Chondrocyte (in vitro differentiated cells): ENCODE data around the gene RPL18A. TPM values are rescaled to one million over a fixed set of nuclear protein-coding genes. Genes with fewer than 3 reads are reported as not detected.

Experiments used
- DNase-seq: peaks from one replicate; pipeline ENCODE4 v3.0.0; 2021; ENCODE audit warnings: mixed read lengths, low spot score
- H3K27ac Mint-ChIP-seq: one replicate; pipeline ENCODE4 v1.8.0; 2021; ENCODE audit warnings: mild to moderate bottlenecking, moderate library complexity, mixed read lengths; ENCODE audit not compliant: unreplicated experiment
- H3K27me3 Mint-ChIP-seq: 2 replicates; pipeline ENCODE4 v1.8.0; 2021; ENCODE audit warnings: low read depth, mixed read lengths
- H3K36me3 Mint-ChIP-seq: 2 replicates; pipeline ENCODE4 v1.8.0; 2021; ENCODE audit warnings: low read depth, mixed read lengths
- H3K4me1 Mint-ChIP-seq: 2 replicates; pipeline ENCODE4 v1.8.0; 2021; ENCODE audit warnings: low read depth, mild to moderate bottlenecking, mixed read lengths
- H3K4me3 Mint-ChIP-seq: one replicate; pipeline ENCODE4 v1.8.0; 2021; ENCODE audit warnings: mild to moderate bottlenecking, moderate library complexity, mixed read lengths; ENCODE audit not compliant: unreplicated experiment
- H3K9me3 Mint-ChIP-seq: 2 replicates; pipeline ENCODE4 v1.8.0; 2021; ENCODE audit warnings: low read depth, mixed read lengths
- CTCF ChIP-seq: fragments of 200-600 bp; sonication (generic); IDR thresholded peaks from 2 replicates; pipeline ENCODE4 v1.5.0; 2021; ENCODE audit warnings: antibody characterized with exemption, mild to moderate bottlenecking, moderate library complexity
- total RNA-seq: library from RNA; stranded (reverse); gene quantifications from 3 replicates; pipeline ENCODE4 v1.2.1, GENCODE V29; 2021

Gene RPL18A
- total RNA-seq, 1 donor from 2014 or later, result 1,165 TPM

- H3K4me3 Mint-ChIP-seq, result no peak overlapping the region
- peak; percentile 89 for DNase-seq
- no peaks in the 10 kb centered on the region for H3K36me3 Mint-ChIP-seq
- H3K27me3 Mint-ChIP-seq, result peaks cover 30% of the 10 kb centered on the region
- H3K4me1 Mint-ChIP-seq, result peaks cover 2% of the 10 kb centered on the region
- H3K27ac Mint-ChIP-seq, result no peak overlapping the region
- no peak for TF ChIP-seq CTCF
- H3K9me3 Mint-ChIP-seq, result no peaks in the 10 kb centered on the region
Observed at GRCh38 chr19:17872251-17873001, 12.7 kb downstream of the RPL18A start.

GRCh38 chr19:17873786-17874757 lies 14.4 kb downstream of the RPL18A start:
- Mint-ChIP-seq H3K4me1 (peaks cover 2% of the 10 kb centered on the region), H3K27me3 (peaks cover 26% of the 10 kb centered on the region), H3K36me3 (no peaks in the 10 kb centered on the region), H3K27ac (no peak overlapping the region), H3K4me3 (no peak overlapping the region), H3K9me3 (no peaks in the 10 kb centered on the region)
- TF ChIP-seq CTCF, result no peak
- no peak for DNase-seq

- no peak for TF ChIP-seq CTCF
- DNase-seq, result no peak
- H3K4me3 Mint-ChIP-seq, result no peak overlapping the region
Observed at GRCh38 chr19:17874758-17875135, 15.0 kb downstream of the RPL18A start.

GRCh38 chr19:17877696-17878095 lies 18.0 kb downstream of the RPL18A start:
- no peak for TF ChIP-seq CTCF
- Mint-ChIP-seq H3K27me3 (peaks cover 26% of the 10 kb centered on the region), H3K4me3 (no peak overlapping the region)

More at GRCh38 chr19:17874758-17875135, 15.0 kb downstream of the RPL18A start:
- no peaks in the 10 kb centered on the region for H3K36me3 Mint-ChIP-seq
- no peak overlapping the region for H3K27ac Mint-ChIP-seq
- H3K9me3 Mint-ChIP-seq, result no peaks in the 10 kb centered on the region
- H3K27me3 Mint-ChIP-seq, result peaks cover 25% of the 10 kb centered on the region
- H3K4me1 Mint-ChIP-seq, result peaks cover 2% of the 10 kb centered on the region

GRCh38 chr19:17879466-17879865 lies 19.8 kb downstream of the RPL18A start:
- Mint-ChIP-seq H3K27me3 (peaks cover 17% of the 10 kb centered on the region), H3K4me1 (peaks cover 2% of the 10 kb centered on the region), H3K27ac (no peak overlapping the region), H3K36me3 (no peaks in the 10 kb centered on the region), H3K9me3 (no peaks in the 10 kb centered on the region), H3K4me3 (no peak overlapping the region)
- no peak for DNase-seq
- TF ChIP-seq CTCF, result no peak

More at GRCh38 chr19:17877696-17878095, 18.0 kb downstream of the RPL18A start:
- Mint-ChIP-seq H3K4me1 (peaks cover 2% of the 10 kb centered on the region), H3K36me3 (no peaks in the 10 kb centered on the region), H3K9me3 (no peaks in the 10 kb centered on the region), H3K27ac (no peak overlapping the region)
- DNase-seq, result no peak
